Globus pallidus (tissue), 1 donor: Measurements from ENCODE around the gene MYZAP.

Experiments
- DNase-seq: peaks from one replicate; pipeline ENCODE4 v3.0.0-alpha.2; 2015; ENCODE audit warnings: low spot score

MYZAP gene

DNA sequence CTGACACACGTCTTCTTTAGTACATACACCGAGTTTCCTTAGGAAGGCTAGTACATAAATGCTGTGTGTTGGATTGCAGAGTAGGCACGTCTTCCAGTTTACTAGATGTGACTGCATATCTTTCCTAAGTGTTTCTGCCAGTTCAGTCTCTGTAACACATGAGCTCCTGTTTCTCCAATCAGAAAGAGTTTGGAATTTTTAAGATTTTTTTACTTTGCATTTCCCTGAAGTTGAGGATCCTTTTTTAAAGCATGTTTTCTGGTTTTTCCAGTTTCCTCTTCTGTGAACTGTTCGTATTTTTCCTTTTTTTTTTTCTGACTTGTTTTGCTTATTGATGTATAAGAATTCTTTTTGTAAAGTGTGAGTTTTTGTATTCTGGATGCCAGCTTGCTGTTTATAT lies 107.3 kb downstream of the MYZAP start:
- DNase-seq, result no peak

DNA sequence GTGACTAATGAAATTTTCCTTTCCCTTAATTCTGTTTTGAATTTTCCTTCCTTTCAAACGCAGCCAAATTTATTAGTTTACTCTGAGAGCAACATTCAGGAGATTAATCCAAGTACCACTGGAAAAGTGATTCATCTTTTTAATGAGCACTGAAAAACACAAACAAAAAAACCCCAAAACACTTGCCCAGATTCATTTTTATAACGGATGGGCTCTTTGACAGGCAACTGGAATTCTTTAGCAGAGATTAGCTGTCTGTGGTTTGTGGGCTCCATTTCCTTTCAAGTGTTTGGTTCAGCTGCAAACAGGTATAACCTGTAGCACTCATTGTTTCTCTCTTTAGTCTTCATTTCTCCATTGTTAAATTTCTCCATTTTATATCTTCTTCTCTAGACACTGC lies 111.7 kb downstream of the MYZAP start:
- no peak for DNase-seq

DNA sequence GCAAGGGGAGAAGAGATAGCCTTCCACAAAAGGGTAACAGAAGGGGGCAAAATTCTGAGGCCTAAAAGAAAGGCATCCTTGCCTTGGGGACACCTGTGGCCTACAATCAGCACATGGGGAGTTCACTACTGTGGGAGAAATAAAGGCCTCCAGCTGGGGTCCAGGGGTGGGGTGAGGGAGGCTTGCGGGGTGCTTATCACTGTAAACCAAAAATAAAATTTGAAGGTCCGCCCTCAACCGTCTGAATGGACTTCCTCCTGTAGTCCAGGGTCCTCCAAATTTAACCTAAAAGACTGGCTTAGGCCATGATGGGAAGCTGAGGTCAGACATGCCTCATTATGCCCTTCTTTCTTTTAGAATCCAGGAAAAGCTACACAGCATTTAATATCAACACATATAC lies 112.7 kb downstream of the MYZAP start:
- no peak for DNase-seq

DNA sequence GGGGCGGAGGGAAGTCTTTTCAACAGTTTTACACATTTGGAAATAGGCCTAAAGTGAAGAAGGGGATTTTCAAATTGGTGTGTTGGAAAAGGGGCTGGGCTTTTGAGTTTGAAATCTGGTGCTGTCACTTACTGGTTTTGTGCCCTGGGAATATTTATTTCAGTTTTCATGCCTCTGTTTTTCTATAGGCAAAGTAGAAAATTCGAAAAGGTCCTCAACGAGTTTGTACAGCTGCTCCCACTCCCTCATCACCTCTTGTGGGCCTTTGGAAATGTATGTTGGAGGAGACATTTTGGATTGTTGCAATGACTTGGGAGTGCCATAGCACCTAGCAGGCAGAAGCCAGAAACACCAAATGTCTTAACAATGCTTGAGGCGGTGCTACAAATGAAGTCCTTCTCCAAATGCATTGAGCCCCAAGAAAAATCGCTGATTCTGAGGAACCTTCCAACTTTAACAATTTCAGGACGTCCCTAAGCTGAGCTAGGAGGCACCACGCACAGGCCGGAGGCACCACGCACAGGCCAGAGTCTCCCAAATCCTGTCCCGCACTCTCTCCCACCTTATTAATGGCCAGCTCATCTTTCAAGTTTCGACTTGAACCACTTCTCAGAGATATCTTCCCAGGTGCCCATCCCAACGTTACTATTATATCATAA lies 114.2 kb downstream of the MYZAP start:
- no peak for DNase-seq

DNA sequence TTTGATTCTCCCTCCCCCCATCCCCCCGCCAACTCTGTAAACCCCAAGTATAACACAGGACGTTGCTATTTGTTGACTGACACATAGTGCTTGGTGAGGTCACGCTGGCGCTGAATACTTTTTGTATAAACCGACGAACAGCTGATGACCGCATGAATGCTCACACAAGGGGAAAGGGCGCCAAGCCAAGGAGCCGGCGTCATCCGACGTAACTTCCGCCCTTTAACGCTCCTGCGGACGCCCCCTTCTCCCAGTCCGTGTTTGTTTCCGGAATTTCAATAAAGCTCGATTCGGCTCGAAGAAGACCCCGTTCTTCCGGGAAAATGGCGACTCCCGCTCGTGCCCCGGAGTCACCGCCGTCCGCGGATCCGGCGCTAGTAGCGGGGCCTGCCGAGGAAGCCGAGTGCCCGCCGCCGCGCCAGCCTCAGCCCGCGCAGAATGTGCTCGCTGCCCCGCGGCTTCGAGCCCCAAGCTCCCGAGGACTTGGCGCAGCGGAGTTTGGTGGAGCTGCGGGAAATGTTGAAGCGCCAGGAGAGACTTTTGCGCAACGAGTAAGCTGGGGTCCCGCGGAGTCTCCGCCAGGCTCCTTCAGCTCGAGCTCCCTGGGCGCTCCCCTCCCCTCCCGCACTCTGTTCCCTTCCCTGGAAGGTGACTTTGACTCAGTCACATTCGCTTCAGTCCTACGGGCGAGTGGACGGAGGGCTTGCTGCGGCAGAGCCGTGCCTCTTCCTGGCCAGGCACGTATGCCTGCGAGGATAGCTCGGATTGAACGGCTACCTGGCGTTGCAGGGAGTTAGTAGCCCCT lies 114.9 kb downstream of the MYZAP start, which contains the start of gene POLR2M:
TSS of gene POLR2M (plus strand) at position 310 of the 805 bp plus-strand sequence. CDS start at position 439, 129 bp downstream.
- peak; percentile 96 for DNase-seq

DNA sequence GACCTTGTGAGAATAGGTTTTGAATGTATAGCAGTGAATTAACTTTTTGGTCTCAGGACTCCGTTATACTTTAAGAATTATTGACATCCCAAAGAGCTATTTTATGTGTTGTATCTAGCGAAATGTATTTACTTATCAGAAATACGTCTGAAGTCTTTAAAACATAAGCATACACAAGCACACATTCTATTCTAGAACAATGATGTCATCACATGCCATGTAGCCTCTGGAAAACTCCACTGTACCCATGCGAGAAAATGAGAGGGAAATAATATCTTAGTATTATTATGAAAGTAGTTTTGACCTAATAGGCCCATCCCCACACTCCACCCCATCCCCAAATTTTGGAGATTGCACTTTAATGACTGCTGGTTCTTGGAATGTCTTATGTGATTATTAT lies 116.3 kb downstream of the MYZAP start:
- DNase-seq, result peak; percentile 25

DNA sequence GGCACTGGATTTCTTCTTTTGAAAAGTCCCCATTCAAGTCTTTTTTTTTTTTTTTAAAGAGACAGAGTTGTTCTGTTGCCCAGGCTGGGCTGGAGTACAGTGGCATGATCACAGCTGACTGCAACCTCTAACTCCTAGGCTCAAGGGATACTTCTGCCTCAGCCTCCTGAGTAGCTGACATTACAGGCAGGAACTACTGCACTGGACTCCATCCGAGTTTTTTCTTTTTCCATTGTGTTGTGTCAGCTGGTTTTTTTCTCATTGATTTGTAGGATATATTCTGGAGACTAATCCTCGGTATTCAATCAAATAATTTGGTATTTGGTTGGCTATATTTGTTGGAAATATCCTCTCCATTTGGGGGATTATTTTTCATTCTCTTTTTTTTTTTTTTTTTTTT lies 126.6 kb downstream of the MYZAP start:
- DNase-seq, result no peak

DNA sequence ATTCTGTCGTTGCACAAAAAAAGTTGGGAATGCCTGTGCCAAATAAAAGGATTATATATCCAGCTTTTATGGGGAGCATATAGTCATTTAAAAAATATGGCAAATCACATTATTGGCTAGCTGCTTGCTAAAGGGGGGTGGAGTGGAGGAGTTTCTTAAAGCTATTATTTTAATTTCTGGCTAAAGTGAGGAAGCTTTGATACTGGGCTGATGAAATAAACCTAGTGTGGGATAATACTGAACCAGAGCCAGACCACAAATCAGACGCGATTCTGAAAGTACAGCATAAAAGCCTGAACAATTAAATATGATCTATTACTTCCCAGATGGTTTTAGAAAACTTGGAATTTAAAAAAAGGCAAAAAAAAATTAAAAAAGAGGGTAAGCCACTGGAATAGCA lies 129.2 kb downstream of the MYZAP start:
- no peak for DNase-seq

DNA sequence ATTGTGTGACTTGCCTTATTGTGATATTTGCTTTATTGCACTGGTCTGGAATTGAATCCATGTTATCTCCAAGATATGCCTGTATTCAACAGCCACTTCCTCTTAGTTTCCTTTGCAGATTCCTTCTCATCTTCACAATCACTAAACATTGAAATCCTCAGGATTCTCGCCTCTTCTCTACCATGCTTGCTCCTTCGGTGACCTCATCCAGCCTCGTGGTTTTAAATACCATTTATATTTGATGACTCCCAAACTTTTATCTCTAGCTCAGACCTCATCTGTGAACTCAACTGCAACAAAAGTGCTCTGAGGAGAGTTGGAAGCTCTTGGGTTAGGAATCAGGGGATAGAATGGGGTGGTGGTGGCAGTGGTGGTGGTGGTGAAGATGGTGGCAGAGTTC lies 134.7 kb downstream of the MYZAP start:
- no peak for DNase-seq

DNA sequence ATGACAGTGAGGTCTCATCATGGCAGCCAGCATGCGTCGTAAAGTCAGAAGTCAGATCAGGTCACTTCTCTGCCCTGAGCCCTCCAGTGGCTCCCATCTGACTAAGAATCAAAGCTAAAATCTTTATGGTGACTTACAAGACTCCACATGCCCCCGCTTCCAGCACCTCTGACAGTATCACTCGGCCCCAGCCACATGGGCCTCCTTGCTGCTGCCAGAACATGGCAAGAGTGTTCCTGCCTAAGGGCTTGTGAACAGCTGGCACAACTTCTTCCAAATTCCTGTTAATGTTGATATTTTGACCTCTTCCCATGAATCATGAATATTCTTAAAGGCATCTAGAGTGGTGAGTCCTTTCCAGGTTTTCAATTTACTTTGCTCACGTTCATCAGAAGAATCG lies 135.3 kb downstream of the MYZAP start:
- DNase-seq, result no peak

DNA sequence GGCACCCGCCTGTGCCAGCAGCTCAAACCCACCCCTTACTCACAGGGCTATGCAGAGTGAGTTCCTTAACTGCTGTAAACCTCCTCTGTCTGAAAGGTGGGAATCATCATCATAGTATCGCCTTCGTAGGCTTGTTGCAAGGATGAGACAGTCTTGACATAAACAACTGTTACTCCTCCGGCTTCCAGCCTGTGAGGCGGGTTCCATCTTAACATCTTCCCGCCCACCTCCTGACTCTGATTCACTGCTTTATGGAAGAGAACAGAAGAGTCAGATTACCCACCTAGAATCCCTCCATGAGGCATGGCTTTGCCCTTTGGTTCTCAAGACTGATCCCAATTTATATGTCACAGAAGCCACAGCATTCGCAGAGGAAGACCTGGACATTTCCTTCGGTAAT lies 136.7 kb downstream of the MYZAP start:
- DNase-seq, result no peak

DNA sequence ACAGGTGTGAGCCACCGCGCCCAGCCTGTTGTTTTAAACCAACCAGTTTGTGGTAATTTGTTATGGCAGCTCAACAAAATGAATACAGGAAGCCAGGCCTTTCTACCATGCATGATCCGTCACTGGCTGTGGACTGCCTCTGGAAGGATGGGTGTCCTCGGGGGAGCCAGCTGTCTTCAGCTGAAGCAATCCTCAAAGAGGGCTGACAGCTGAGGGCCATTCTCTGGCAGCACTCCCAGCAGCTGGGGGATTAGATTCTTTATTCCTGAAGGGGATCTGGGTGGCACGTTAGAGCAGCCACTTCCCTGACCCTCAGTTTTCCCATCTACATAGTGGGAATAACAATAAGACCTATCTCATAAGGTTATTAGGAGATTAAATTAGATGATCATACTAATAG lies 139.2 kb downstream of the MYZAP start:
- no peak for DNase-seq

DNA sequence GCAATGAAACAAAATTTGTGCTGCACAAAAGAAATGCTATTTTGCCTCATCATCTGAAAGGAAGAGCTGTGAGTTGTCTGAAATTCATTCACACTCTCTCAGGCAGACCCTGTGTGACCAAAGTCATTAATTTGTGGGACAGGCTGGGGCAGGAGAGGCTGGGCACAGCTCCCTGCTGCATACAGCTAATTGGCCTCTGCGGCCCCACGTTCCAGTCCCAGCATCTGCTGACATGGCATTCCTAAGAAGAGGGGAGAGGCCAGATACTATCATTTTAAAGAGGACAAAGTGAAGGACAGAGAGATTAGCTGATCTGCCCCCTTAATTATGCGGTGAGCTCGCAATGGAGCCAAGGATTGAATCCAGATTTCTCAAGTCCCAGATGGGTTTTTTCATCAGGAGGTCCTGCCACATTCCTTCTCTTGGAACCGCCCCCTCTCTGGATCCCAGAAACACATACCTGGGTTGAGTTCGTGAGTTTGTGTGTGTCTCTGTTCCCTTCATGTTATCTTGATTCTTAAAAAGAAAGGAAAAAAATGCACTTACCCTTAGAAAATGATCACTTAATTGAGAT lies 139.9 kb downstream of the MYZAP start:
- no peak for DNase-seq

DNA sequence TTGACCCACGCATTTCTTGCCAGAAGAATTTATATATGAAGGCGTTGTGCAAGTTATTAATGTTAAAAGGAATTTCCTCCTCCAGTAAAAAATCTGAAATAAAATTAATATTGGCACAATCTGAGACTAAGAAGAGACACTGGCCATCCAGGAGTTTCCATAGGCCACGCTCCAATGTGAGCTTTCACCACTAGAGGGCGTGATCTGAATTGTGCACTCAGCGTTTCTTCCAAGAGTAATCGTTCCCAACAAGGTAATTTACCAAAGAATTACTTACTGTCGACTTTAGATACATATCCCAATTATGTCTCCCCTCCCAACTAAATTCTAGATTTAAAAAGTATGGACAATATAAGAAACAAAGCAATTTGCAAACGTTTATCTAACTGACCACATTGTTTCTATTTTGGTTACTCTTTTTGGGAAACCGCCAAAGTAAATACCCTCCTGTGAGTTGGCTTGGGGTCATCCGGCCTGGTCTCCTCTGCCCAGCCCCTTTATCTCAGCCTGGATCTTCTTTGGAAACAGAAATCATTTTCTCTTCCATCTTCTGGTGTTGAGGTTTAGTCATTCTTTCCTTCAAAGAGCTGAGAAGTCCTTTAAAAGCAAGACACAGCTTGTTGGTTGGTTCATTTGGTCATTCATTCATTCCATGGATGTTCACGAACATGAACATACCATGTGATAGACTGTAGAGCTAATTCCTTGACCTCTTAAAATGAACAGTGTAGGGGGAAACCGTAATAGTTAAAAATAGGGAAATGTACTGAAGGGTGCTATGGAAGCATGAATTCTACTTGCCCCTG lies 141.0 kb downstream of the MYZAP start:
- DNase-seq, result peak; percentile 71

DNA sequence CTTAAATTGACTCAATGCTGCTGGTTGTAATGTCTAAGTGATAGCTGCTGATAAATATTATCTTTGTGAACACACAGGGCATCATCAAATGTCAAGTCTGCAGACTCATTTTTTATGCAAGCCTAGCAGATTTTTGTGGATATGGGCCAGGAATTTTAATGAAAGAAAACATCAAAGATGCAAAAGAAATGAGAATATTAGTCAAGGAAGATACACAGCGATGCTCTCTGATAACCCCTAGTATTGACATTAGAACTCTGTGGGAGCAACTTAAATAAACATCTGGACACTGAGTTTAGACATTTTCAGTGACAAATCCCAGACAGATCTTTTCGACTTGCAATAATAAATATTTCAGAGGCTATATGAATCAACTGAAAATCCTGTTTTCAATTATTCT lies 143.2 kb downstream of the MYZAP start:
- DNase-seq, result peak; percentile 37
